ENCODE measurements around the gene EXD3.
A peak's percentile ranks its signal among the peaks of the same experiment; 100 is the strongest.
"Not testable (repeated sequence)": the region's sequence is repeated elsewhere in the genome, so short reads cannot be mapped to it uniquely, and the experiment has no call there.

EXD3 gene

DNA sequence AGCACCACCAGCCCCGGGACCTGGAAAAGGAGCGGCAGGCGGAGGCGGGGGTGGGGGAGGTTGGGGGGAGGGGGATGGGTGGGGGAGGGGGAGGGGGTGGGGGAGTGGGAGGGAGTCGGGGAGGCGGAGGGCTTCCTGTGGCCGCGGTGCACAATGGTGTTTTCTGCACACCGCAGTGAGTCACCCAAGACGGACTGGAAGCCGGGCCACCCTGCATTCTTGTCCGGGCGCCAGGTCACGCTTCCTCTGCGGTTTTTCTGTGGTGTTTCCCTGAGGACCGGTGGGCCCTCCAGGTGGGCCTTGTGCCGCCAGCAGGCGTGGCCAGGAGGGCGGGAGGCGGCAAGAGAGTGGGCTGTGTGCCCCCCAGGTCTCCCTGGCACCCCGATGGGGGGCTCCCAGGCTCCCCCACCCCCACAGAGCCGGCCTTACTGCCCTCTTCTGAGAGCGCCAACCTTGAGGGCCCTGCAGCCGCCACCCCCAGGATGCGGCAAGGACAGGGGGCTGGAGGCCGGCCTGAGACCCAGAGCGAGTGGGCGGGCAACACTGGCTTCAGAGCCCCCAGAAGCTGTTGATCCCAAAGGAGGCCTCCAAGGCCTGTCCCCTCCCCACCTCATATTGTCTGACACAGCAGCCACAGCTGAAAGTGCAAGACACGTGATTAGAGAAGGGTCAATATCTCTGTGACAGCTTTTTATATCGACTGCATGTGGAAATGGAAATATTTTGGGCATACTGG is 11.1 kb downstream of the EXD3 start:
- TF ChIP-seq, protein P1, sequence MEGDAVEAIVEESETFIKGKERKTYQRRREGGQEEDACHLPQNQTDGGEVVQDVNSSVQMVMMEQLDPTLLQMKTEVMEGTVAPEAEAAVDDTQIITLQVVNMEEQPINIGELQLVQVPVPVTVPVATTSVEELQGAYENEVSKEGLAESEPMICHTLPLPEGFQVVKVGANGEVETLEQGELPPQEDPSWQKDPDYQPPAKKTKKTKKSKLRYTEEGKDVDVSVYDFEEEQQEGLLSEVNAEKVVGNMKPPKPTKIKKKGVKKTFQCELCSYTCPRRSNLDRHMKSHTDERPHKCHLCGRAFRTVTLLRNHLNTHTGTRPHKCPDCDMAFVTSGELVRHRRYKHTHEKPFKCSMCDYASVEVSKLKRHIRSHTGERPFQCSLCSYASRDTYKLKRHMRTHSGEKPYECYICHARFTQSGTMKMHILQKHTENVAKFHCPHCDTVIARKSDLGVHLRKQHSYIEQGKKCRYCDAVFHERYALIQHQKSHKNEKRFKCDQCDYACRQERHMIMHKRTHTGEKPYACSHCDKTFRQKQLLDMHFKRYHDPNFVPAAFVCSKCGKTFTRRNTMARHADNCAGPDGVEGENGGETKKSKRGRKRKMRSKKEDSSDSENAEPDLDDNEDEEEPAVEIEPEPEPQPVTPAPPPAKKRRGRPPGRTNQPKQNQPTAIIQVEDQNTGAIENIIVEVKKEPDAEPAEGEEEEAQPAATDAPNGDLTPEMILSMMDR (IDR thresholded peaks at IDR 0.05; ENCODE audit: borderline replicate concordance, control extremely low read depth, extremely low read depth, insufficient read depth, missing control alignments), result no peak
- in situ Hi-C loops (cut with MboI; ENCODE audit: low sequenced_read_pairs, unreplicated experiment), result no loop called here
- DNase-seq (ENCODE audit: low spot score), result peak; percentile 85

DNA sequence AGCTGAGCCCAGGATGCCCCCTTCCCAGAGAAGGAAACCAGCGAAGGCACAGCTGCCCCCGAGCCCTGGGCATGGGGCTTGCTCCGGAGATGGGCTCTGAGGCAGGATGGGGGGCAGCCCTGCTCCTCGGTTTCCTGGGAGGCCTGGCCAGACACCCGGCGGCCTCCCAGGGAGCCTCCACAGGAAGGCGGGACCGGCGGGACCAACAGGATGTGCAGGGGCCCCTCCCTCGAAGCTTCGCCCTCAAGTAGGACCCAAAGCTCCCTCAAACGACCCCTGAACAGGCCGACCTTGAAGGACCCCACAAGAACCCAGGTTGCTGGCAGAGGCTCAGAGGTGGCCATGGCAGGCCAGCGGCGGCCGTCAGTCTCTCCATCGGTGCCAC is 11.7 kb downstream of the EXD3 start:
- DNase-seq (ENCODE audit: low spot score), result no peak
- TF ChIP-seq, protein P1 (IDR thresholded peaks at IDR 0.05; ENCODE audit: borderline replicate concordance, control extremely low read depth, extremely low read depth, insufficient read depth, missing control alignments), result no peak
- in situ Hi-C loops (cut with MboI; ENCODE audit: low sequenced_read_pairs, unreplicated experiment), result no loop called here

DNA sequence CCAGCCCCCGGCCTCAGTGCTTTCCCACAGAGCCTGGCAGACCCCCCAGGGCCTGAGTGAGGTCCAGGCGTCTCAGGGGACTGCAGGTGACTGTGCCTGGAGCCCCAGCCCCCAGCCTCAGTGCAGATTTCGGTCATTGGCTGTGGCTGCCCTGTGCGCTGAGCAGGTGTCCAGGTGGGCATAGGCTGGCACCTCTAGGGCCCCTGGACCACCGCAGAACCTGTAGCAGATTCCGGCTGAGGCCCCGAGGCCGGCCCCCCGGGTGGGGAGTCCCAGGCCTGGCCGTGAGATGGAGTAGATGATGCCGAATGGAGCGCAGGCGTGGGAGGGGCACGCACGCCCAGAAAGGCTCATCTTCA is 12.1 kb downstream of the EXD3 start:
- no peak for DNase-seq (ENCODE audit: low spot score)
- in situ Hi-C loops (cut with MboI; ENCODE audit: low sequenced_read_pairs, unreplicated experiment), result no loop called here
- TF ChIP-seq, protein P1 (IDR thresholded peaks at IDR 0.05; ENCODE audit: borderline replicate concordance, control extremely low read depth, extremely low read depth, insufficient read depth, missing control alignments), result no peak

DNA sequence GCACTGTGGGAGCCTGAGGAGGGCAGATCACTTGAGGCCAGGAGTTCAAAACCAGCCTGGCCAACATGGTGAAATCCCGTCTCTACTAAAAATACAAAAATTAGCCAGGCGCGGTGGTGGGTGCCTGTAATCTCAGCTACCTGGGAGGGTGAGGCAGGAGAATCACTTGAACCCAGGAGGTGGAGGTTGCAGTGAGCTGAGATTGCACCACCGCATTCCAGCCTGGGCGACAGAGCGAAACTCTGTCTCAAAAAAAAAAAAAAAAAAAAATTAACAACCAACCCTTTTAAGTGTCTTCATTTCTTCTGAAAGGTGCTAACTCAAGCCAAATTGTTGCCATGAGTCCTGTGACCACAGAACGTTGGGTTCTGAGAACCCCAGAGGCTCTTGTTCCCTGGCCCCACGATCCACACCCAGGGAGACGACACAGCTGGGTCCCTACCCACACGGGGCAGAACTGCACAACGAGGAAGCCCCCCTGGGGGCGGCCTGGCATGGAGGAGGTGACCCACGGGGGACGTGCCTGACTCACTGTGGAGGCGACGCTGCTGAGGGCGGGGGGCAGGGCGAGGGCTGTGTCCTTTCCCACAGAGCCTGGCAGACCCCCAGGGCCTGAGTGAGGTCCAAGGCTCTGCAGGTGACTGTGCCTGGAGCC is 12.6 kb downstream of the EXD3 start:
- in situ Hi-C loops (cut with MboI; ENCODE audit: low sequenced_read_pairs, unreplicated experiment); DNase-seq (ENCODE audit: low spot score): not testable (repeated sequence)

DNA sequence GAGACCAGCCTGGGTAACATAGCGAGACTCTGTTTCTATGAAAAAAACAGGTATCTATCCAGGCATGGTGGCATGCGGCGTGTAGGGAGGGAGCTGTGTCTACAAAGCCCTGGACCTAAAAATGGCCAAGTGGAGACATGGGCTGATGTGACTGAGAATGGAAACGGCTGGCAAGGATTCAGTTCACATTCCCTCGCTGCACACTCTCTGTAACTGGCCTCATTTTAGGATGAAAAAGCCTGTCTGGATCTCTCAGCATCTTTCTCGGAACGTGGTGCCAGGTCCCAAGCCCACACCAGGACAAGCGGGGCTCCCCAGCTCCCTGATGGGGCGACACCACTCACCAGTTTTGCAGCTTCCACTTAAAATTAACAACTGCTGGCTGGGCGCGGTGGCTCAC is 13.4 kb downstream of the EXD3 start:
- DNase-seq (ENCODE audit: low spot score), result no peak
- in situ Hi-C loops (cut with MboI; ENCODE audit: low sequenced_read_pairs, unreplicated experiment), result loop anchor here (5.0 kb wide), 1 partner anchor 117 kb away; no protein-coding TSS in a partner anchor
- TF ChIP-seq, protein P1 (IDR thresholded peaks at IDR 0.05; ENCODE audit: borderline replicate concordance, control extremely low read depth, extremely low read depth, insufficient read depth, missing control alignments), result no peak

DNA sequence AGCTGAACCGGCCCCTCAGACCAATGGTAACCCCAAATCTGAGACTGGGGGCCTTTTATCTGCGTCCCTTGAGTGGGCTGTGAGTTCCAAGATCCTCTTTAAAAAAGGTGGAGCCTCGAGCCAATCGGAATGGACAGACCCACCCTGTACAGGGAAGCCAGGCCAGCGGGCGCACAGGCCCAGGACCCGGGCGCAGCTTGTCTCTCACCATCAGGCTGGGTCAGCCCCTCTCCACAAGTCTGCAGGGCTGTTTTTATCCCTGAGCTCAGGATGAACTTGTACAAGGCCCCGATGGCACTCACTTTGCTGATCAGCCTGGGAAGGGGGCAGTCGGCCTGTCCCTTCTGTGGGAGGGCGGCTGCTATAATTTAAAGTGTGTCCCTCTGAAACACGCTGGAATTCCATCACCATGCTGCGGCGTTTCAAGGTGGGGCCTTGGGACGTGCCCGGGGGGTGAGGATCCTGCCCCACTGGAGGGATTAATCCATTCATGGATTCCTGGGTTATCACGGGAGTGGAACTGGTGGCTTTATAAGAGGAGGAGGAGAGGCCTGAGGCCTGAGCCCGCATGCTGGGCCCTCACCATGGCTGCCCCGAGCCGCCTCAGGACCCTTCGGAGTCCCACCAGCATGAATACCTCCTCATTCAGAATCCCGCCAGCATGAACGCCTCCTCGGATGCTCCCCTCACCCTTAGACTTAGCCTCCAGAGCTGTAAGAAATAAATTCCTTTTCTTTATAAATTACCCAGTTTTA is 14.1 kb downstream of the EXD3 start:
- no peak for DNase-seq (ENCODE audit: low spot score)
- TF ChIP-seq, protein P1 (IDR thresholded peaks at IDR 0.05; ENCODE audit: borderline replicate concordance, control extremely low read depth, extremely low read depth, insufficient read depth, missing control alignments), result no peak
- in situ Hi-C loops (cut with MboI; ENCODE audit: low sequenced_read_pairs, unreplicated experiment), result loop anchor here (5.0 kb wide), 1 partner anchor 117 kb away; no protein-coding TSS in a partner anchor
